Keratinocyte (primary cell): ENCODE results near the gene ATP11A.

Experiments used
- EZH2 ChIP-seq: IDR thresholded peaks from one replicate; pipeline ENCODE4 v1.6.1; 2012; ENCODE audit warnings: inconsistent platforms, mild to moderate bottlenecking, low read length, moderate library complexity
- TF ChIP-seq, protein P1 (sequence below), 3 experiments: IDR thresholded peaks in 1 of 3; conservative IDR thresholded peaks in 1 of 3; optimal IDR thresholded peaks in 1 of 3; 2 replicates in 2 of 3; 3 replicates in 1 of 3; pipeline versions ENCODE3 to v1.5.1; 2011; ENCODE audit warnings: low read length in 3 of 3, mild to moderate bottlenecking in 3 of 3, moderate library complexity in 2 of 3, control low read depth in 1 of 3, inconsistent platforms in 1 of 3; ENCODE audit not compliant: insufficient read depth in 2 of 3; ENCODE audit errors: extremely low read depth in 1 of 3

GRCh38 chr13:112708560-112709240 is 18.9 kb downstream of the ATP11A start:
- TF ChIP-seq, protein P1, sequence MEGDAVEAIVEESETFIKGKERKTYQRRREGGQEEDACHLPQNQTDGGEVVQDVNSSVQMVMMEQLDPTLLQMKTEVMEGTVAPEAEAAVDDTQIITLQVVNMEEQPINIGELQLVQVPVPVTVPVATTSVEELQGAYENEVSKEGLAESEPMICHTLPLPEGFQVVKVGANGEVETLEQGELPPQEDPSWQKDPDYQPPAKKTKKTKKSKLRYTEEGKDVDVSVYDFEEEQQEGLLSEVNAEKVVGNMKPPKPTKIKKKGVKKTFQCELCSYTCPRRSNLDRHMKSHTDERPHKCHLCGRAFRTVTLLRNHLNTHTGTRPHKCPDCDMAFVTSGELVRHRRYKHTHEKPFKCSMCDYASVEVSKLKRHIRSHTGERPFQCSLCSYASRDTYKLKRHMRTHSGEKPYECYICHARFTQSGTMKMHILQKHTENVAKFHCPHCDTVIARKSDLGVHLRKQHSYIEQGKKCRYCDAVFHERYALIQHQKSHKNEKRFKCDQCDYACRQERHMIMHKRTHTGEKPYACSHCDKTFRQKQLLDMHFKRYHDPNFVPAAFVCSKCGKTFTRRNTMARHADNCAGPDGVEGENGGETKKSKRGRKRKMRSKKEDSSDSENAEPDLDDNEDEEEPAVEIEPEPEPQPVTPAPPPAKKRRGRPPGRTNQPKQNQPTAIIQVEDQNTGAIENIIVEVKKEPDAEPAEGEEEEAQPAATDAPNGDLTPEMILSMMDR (optimal IDR thresholded peaks at IDR 0.05 in 1 of 3, IDR thresholded peaks at IDR 0.05 in 1 of 3, conservative IDR thresholded peaks at IDR 0.05 in 1 of 3; ENCODE audit: extremely low read depth in 1 of 3, insufficient read depth in 2 of 3, low read length in 3 of 3) = no peak
- no peak for TF ChIP-seq EZH2
